GM18526 (cell line): Measurements from ENCODE around the gene CUL5.

Experiments used
- POLR2A ChIP-seq: IDR thresholded peaks from 3 replicates; pipeline ENCODE4 v1.6.1; 2011; ENCODE audit not compliant: insufficient read length; ENCODE audit errors: extremely low read depth

The CUL5 gene

DNA sequence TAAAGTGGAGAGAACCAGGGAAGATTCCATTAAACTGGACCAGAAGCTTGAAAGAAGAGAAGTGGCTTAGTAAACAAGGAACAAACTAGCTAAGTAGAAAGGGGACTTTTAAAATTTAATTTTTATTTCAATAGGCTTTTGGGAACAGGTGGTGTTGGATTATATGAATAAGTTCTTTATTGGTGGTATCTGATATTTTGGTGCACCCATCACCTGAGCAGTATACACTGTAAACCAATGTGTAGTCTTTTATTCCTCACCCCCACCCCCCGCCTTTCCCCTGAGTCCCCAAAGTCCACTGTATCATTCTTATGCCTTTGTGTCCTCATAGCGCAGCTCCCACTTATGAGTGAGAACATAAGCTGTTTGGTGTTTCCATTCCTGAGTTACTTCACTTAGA is 120.1 kb downstream of the CUL5 start:
- TF ChIP-seq POLR2A, result no peak

DNA sequence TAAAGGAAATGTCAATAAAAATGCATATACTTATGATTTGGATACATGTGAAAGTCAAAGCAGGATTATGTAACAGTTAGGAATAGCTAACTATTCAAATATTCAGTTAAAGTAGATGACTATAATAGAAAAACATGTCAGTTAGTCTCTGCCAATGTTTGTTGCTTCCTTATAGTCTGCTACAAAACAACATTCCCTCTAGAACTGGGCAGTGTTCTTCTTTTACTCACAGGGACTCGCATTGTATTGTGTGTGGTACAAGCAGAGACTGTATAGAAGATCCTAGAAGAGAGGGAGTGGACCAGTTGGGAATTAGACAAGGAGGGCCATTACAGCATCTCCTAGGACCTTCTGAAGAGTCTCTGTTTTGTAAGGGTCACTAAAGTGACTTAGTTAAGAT is 123.3 kb downstream of the CUL5 start:
- TF ChIP-seq POLR2A, result no peak

DNA sequence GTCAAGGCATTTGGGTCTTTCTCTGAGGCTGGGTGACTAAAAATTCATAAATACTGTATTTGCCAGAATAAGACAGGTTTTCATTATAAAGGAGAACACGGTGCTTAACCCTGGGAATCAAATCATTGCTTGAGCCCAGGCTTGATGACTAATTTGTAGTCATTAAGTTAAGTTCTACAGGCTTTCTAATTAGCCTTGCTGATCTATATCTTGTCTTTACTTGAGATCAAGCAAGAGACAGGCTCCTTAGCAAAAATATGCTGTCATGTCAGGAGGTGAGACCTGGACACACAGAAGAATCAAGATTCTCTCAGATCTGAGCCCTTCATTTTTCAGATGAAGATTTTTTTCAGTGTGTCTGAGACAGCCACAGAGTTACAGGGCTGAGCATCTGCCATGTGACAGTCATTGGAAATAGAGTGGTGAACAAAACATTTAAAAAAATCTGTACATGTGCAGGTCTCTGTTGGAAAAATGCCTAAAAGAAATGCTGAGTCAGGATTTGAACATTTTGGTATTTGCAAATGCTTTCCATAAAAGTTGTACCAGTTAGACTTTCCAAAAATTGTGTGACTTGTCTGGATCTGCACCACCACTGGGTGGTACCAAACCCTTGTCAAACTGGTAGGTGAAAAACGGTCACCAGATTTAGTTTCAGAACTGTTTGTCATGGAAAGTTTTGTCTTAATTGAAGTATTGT is 127.3 kb downstream of the CUL5 start:
- TF ChIP-seq POLR2A, result no peak

DNA sequence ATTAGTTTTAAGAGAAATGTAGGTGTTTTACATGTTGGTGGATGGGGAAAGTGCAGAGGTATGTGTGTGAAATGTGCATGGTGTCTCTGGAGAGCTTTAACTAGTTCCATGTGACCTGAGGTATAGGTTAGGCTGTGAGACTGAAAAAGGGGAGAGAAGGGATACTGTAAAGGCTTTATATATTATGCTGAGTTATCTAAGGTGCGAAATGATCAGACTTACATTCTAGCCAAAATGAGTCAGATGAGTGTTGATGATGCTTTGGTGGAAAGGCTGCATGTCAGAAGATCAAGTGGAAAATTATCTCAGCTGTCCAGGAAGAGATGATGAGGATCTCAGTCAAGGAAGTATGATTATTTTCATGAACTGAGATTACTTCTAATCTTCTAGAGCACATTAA is 128.5 kb downstream of the CUL5 start:
- no peak for TF ChIP-seq POLR2A

DNA sequence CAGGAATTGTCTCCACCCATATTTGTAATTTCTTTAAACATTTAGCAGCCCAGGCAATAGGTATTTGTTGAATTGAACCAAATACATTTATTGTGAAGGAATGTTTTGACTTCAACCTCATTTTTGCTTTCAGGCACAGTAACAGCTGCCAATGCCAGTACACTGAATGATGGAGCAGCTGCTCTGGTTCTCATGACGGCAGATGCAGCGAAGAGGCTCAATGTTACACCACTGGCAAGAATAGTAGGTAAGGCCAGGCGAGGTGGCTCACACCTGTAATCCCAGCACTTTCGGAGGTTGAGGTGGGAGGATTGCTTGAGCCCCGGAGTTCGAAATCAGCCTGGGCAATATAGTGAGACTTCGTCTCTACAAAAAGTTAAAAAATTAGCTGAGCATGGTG is 133.6 kb downstream of the CUL5 start:
- no peak for TF ChIP-seq POLR2A

DNA sequence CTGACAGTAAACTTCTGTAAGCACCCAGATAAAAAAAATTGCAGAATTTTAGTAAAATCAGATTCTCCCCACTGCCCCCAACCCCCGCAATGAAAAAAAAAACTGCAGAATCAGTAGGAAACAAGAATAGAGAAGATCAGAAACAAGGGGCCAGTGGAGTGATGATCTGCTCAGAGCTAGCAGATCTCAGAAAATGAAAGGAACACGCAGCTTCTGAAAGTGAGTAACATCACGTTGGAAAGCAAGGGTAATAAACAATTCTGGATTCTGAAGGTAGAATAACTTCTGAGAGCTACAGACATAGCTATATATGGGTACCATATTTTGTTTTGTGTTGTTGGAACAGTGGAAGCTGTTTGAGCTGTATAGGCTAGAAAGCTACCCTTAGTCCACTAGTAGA is 135.9 kb downstream of the CUL5 start:
- TF ChIP-seq POLR2A, result no peak

DNA sequence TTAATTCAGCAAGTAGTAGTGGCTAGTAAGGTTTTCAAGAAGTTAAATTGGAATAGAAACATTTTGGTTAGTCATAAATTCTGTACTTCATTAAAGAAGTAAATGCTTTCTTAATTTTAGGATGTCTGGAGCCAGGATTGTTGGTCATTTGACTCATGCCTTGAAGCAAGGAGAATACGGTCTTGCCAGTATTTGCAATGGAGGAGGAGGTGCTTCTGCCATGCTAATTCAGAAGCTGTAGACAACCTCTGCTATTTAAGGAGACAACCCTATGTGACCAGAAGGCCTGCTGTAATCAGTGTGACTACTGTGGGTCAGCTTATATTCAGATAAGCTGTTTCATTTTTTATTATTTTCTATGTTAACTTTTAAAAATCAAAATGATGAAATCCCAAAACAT is 138.5 kb downstream of the CUL5 start:
- no peak for TF ChIP-seq POLR2A

DNA sequence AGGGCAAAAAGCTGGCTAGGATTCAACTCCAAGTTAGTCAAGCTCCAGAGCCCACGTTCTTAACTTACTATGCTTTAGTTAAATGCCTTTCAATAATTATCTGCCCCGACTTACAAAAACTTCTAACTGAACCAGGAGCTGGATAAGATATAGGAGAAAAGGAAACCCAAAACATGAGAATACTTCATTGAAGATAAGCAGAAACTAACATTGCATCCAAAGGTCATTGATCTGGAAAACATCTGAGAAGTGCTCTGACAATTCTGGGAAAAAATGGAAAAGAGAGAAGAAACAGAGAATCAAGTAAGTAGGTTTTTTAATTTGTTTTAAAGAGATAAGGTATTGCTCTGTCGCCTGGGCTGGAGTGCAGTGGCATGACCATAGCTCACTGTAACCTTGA is 139.9 kb downstream of the CUL5 start:
- no peak for TF ChIP-seq POLR2A

DNA sequence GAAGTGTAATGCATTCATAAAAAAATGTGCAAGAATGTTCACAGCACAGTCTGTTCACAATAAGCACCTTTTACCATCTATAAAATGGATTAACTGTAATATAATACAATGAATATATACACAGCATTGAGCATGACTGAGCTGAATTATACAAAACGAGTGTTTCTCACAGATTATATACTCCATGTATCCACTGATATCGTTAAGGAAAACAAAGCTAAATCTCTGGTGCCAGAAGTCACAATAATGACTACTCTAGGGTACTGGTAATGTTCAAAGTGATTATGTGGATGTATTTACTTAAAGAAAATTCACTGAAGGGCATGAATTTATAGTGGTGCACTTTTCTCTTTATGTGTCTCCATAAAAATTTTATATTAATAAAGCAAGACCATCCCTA is 145.9 kb downstream of the CUL5 start:
- no peak for TF ChIP-seq POLR2A
